ENCODE results near the gene TMEM156. TPM values are rescaled to one million over a fixed set of nuclear protein-coding genes. Genes with fewer than 3 reads are reported as not detected.

The TMEM156 gene
- polyA plus RNA-seq, 1 of the 3 experiments (the other 2 are of a cell fraction): 0.13 TPM

GRCh38 chr4:39063430-39063829 is 31.2 kb upstream of the TMEM156 start:
- no peak overlapping the region for H3K9ac ChIP-seq
- H3K4me1 ChIP-seq (ENCODE audit: control insufficient read depth in 1 of 2, insufficient read depth in 2 of 2, low read depth in 1 of 2, low read length in 1 of 2): peaks cover 0 to 14% of the 10 kb centered on the region in 2 experiments; a peak in 2 of 4 replicates
- H3K36me3 ChIP-seq (replicated peaks in 1 of 2; ENCODE audit: control insufficient read depth in 1 of 2, insufficient read depth in 2 of 2, low read length in 1 of 2): no peaks in the 10 kb centered on the region
- no peak for DNase-seq
- no peaks in the 10 kb centered on the region for H3K9me2 ChIP-seq
- no peak overlapping the region for H3K4me2 ChIP-seq
- no peak overlapping the region for H3K4me3 ChIP-seq (ENCODE audit: low read depth in 2 of 2, low read length in 1 of 2)
- H3K27me3 ChIP-seq (ENCODE audit: insufficient read depth): no peaks in the 10 kb centered on the region
- ChIA-PET CTCF (interaction anchor here (1.0 to 4.1 kb wide), 3 partner anchors 22 to 151 kb away, joined by 3 to 15 read pairs (median 3); no protein-coding TSS in a partner anchor), POLR2A (no interaction called here)
- peaks cover 67% of the 10 kb centered on the region for H3K79me2 ChIP-seq (ENCODE audit: insufficient read depth)
- no peaks in the 10 kb centered on the region; the same call in 1 of the 2 replicates for H4K20me1 ChIP-seq (ENCODE audit: insufficient read depth)
- H3F3A ChIP-seq (replicated peaks; ENCODE audit: insufficient read depth): peaks cover 10% of the 10 kb centered on the region
- TF ChIP-seq GABPA (IDR thresholded peaks at IDR 0.05; ENCODE audit: low read depth) (no peak), CTCF (IDR thresholded peaks at IDR 0.05) (no peak), RXRA (IDR thresholded peaks at IDR 0.05; ENCODE audit: borderline replicate concordance, low read depth) (no peak), CHD2 (IDR thresholded peaks at IDR 0.05; ENCODE audit: low read length, partially characterized antibody) (no peak), JUND (IDR thresholded peaks at IDR 0.05) (no peak)
- H3K27ac ChIP-seq (ENCODE audit: low read depth in 2 of 2, low read length in 1 of 2): peak overlapping the region; percentile 47 to 64; a peak in 3 of 4 replicates
- H2AFZ ChIP-seq (ENCODE audit: low read depth): no peak overlapping the region
- no peaks in the 10 kb centered on the region for H3K9me3 ChIP-seq

GRCh38 chr4:39062770-39063097 is 30.5 kb upstream of the TMEM156 start:
- Histone ChIP-seq H3K79me2 (ENCODE audit: insufficient read depth) (peaks cover 68% of the 10 kb centered on the region), H3K36me3 (replicated peaks in 1 of 2; ENCODE audit: control insufficient read depth in 1 of 2, insufficient read depth in 2 of 2, low read length in 1 of 2) (no peaks in the 10 kb centered on the region), H3K27ac (ENCODE audit: low read depth in 2 of 2, low read length in 1 of 2) (peak overlapping the region; percentile 64 to 80; a peak in 3 of 4 replicates), H3K4me1 (ENCODE audit: control insufficient read depth in 1 of 2, insufficient read depth in 2 of 2, low read depth in 1 of 2, low read length in 1 of 2) (peaks cover 0 to 14% of the 10 kb centered on the region in 2 experiments; a peak in 2 of 4 replicates), H3K4me2 (peak overlapping the region; percentile 65), H3F3A (replicated peaks; ENCODE audit: insufficient read depth) (peaks cover 10% of the 10 kb centered on the region), H2AFZ (ENCODE audit: low read depth) (no peak overlapping the region), H3K9me3 (no peaks in the 10 kb centered on the region), H3K4me3 (ENCODE audit: low read depth in 2 of 2, low read length in 1 of 2) (peak overlapping the region; percentile 33 to 42), H3K9ac (no peak overlapping the region), H3K9me2 (no peaks in the 10 kb centered on the region), H4K20me1 (ENCODE audit: insufficient read depth) (no peaks in the 10 kb centered on the region; the same call in 1 of the 2 replicates), H3K27me3 (ENCODE audit: insufficient read depth) (no peaks in the 10 kb centered on the region)
- DNase-seq: no peak
- ChIA-PET POLR2A (no interaction called here), CTCF (interaction anchor here (1.0 to 4.1 kb wide), 4 partner anchors 12 to 150 kb away, joined by 3 to 15 read pairs (median 9); no protein-coding TSS in a partner anchor)
- 24% methylated on average over 4 of the region's 4 CpGs for WGBS (ENCODE audit: low lambda C conversion rate)
- TF ChIP-seq MEF2A (IDR thresholded peaks at IDR 0.05; ENCODE audit: borderline replicate concordance, low read depth): no peak
- TF ChIP-seq JUND (IDR thresholded peaks at IDR 0.05): no peak
- TF ChIP-seq MXI1 (IDR thresholded peaks at IDR 0.05; ENCODE audit: low read depth, low read length): peak; percentile 13; the same call in 1 of the 2 replicates
- no peak for TF ChIP-seq NRF1 (IDR thresholded peaks at IDR 0.05; ENCODE audit: low read depth, low read length)
- TF ChIP-seq RXRA (IDR thresholded peaks at IDR 0.05; ENCODE audit: borderline replicate concordance, low read depth): no peak

- Histone ChIP-seq H4K20me1 (ENCODE audit: insufficient read depth) (no peaks in the 10 kb centered on the region; the same call in 1 of the 2 replicates), H2AFZ (ENCODE audit: low read depth) (no peak within 1 kb of the TSS), H3K27ac (ENCODE audit: low read depth in 2 of 2, low read length in 1 of 2) (peak within 1 kb of the TSS; percentile 64 to 80), H3K4me1 (ENCODE audit: control insufficient read depth in 1 of 2, insufficient read depth in 2 of 2, low read depth in 1 of 2, low read length in 1 of 2) (peaks cover 0 to 14% of the 10 kb centered on the region in 2 experiments; a peak in 2 of 4 replicates), H3F3A (replicated peaks; ENCODE audit: insufficient read depth) (peaks cover 10% of the 10 kb centered on the region), H3K27me3 (ENCODE audit: insufficient read depth) (no peaks in the 10 kb centered on the region), H3K9ac (no peak within 1 kb of the TSS), H3K4me2 (peak within 1 kb of the TSS; percentile 65), H3K9me2 (no peaks in the 10 kb centered on the region), H3K79me2 (ENCODE audit: insufficient read depth) (peaks cover 71% of the 10 kb centered on the region), H3K4me3 (ENCODE audit: low read depth in 2 of 2, low read length in 1 of 2) (peak within 1 kb of the TSS; percentile 33 to 42), H3K36me3 (replicated peaks in 1 of 2; ENCODE audit: control insufficient read depth in 1 of 2, insufficient read depth in 2 of 2, low read length in 1 of 2) (no peaks in the 10 kb centered on the region), H3K9me3 (no peaks in the 10 kb centered on the region)
- 16% methylated on average over 7 of the region's 7 CpGs for WGBS (ENCODE audit: low lambda C conversion rate)
- CTCF ChIA-PET: interaction anchor here (0.9 to 4.6 kb wide), 7 partner anchors 12 to 120 kb away, joined by 3 to 24 read pairs (median 7); no protein-coding TSS in a partner anchor
- peak; percentile 52 for DNase-seq
- POLR2A ChIA-PET: no interaction called here
- TF ChIP-seq TCF12 (IDR thresholded peaks at IDR 0.05): peak; percentile 68; the same call in 1 of the 2 replicates
- TF ChIP-seq GATA2 (CRISPR knock-in tag; IDR thresholded peaks at IDR 0.05): 0 out of 2 replicates have a peak, but pooled peaks have one; percentile 33
- 0 out of 2 replicates have a peak, but pooled peaks have one; percentile 16 for TF ChIP-seq MAX (IDR thresholded peaks at IDR 0.05; ENCODE audit: low read depth)
- no peak for TF ChIP-seq IRF3 (IDR thresholded peaks at IDR 0.05; ENCODE audit: low read depth, low read length)
- no peak for TF ChIP-seq REST (IDR thresholded peaks at IDR 0.05; ENCODE audit: low read depth, low read length)
- TF ChIP-seq CHD2 (IDR thresholded peaks at IDR 0.05; ENCODE audit: low read length, partially characterized antibody): peak; percentile 34
- TF ChIP-seq MXI1 (IDR thresholded peaks at IDR 0.05; ENCODE audit: low read depth, low read length): peak; percentile 58; the same call in 1 of the 2 replicates
Measured at GRCh38 chr4:39062094-39062769, 30.0 kb upstream of the TMEM156 start, which contains the start of gene KLHL5. Gene KLHL5, plus strand, starts transcription at chr4:39062232. Its CDS starts 421 bp downstream, at chr4:39062653.
